Measurements from ENCODE around the gene CEP83.

Gene CEP83

GRCh38 chr12:94308612-94309011, 151.1 kb downstream of the CEP83 start:
- no peak for DNase-seq (ENCODE audit: low read depth in 2 of 2, low spot score in 1 of 2)

GRCh38 chr12:94305130-94305957, 154.3 kb downstream of the CEP83 start:
- DNase-seq (ENCODE audit: low read depth in 2 of 2, low spot score in 1 of 2) = no peak

- DNase-seq (ENCODE audit: low read depth in 2 of 2, low spot score in 1 of 2) = no peak
These were observed 155.1 kb downstream of the CEP83 start for GRCh38 chr12:94304566-94305061.

- no peak for DNase-seq (ENCODE audit: low read depth in 2 of 2, low spot score in 1 of 2)
These were observed 155.7 kb downstream of the CEP83 start for GRCh38 chr12:94304012-94304411.

- DNase-seq (ENCODE audit: low read depth in 2 of 2, low spot score in 1 of 2) = no peak
These were observed 159.8 kb downstream of the CEP83 start for GRCh38 chr12:94299846-94300245.

GRCh38 chr12:94297876-94298505, 161.7 kb downstream of the CEP83 start:
- DNase-seq (ENCODE audit: low read depth in 2 of 2, low spot score in 1 of 2) = no peak

GRCh38 chr12:94297096-94297699, 162.5 kb downstream of the CEP83 start:
- DNase-seq (ENCODE audit: low read depth in 2 of 2, low spot score in 1 of 2) = no peak

- no peak for DNase-seq (ENCODE audit: low read depth in 2 of 2, low spot score in 1 of 2)
These were observed 169.3 kb downstream of the CEP83 start for GRCh38 chr12:94290353-94290752.

GRCh38 chr12:94289461-94290312, 170.0 kb downstream of the CEP83 start:
- no peak for DNase-seq (ENCODE audit: low read depth in 2 of 2, low spot score in 1 of 2)

- no peak for DNase-seq (ENCODE audit: low read depth in 2 of 2, low spot score in 1 of 2)
These were observed 172.4 kb downstream of the CEP83 start for GRCh38 chr12:94287245-94287628.

- DNase-seq (ENCODE audit: low read depth in 2 of 2, low spot score in 1 of 2) = no peak
These were observed 173.0 kb downstream of the CEP83 start for GRCh38 chr12:94286583-94287244.

GRCh38 chr12:94285943-94286582, 173.6 kb downstream of the CEP83 start:
- no peak for DNase-seq (ENCODE audit: low read depth in 2 of 2, low spot score in 1 of 2)

- DNase-seq (ENCODE audit: low read depth in 2 of 2, low spot score in 1 of 2) = no peak
These were observed 174.8 kb downstream of the CEP83 start for GRCh38 chr12:94284859-94285258.

GRCh38 chr12:94284046-94284445, 175.6 kb downstream of the CEP83 start:
- no peak for DNase-seq (ENCODE audit: low read depth in 2 of 2, low spot score in 1 of 2)

- no peak for DNase-seq (ENCODE audit: low read depth in 2 of 2, low spot score in 1 of 2)
These were observed 177.0 kb downstream of the CEP83 start for GRCh38 chr12:94282675-94283074.

- DNase-seq (ENCODE audit: low read depth in 2 of 2, low spot score in 1 of 2) = no peak
These were observed 179.6 kb downstream of the CEP83 start for GRCh38 chr12:94280063-94280462.

GRCh38 chr12:94277426-94278000, 182.2 kb downstream of the CEP83 start:
- no peak for DNase-seq (ENCODE audit: low read depth in 2 of 2, low spot score in 1 of 2)

GRCh38 chr12:94276725-94277124, 182.9 kb downstream of the CEP83 start:
- no peak for DNase-seq (ENCODE audit: low read depth in 2 of 2, low spot score in 1 of 2)

- no peak for DNase-seq (ENCODE audit: low read depth in 2 of 2, low spot score in 1 of 2)
These were observed 186.4 kb downstream of the CEP83 start for GRCh38 chr12:94273272-94273671.

- no peak for DNase-seq (ENCODE audit: low read depth in 2 of 2, low spot score in 1 of 2)
These were observed 187.4 kb downstream of the CEP83 start for GRCh38 chr12:94272280-94272679.

Measured in stimulated activated CD8-positive, alpha-beta memory T cell treated with anti-CD3 and anti-CD28 coated beads, Interleukin-4, amount 100 ng/mL, for 1 hour (primary cell).